Measurements from ENCODE around the gene DPP6. TPM values are rescaled to one million over a fixed set of nuclear protein-coding genes. Genes with fewer than 3 reads are reported as not detected.
"Not testable (repeated sequence)": the region's sequence is repeated elsewhere in the genome, so short reads cannot be mapped to it uniquely, and the experiment has no call there.

The DPP6 gene
- total and polyA plus RNA-seq, 2 experiments from 2014 or later, result 0.20 to 0.44 TPM

- H3K4me3 ChIP-seq; H3K27me3 ChIP-seq; H3K4me2 ChIP-seq; H3K36me3 ChIP-seq (replicated peaks; ENCODE audit: insufficient read depth, low read depth); H3K79me2 ChIP-seq; H3K9me2 ChIP-seq (replicated peaks; ENCODE audit: insufficient read depth); H3K9me3 ChIP-seq (ENCODE audit: low read depth); H3K4me1 ChIP-seq (ENCODE audit: insufficient read depth); H4K20me1 ChIP-seq (ENCODE audit: insufficient read depth, poor library complexity, severe bottlenecking); H2AFZ ChIP-seq; DNase-seq (ENCODE audit: low spot score); H3K27ac ChIP-seq: not testable (repeated sequence)
- 89% methylated on average over 3 of the region's 7 CpGs for WGBS (ENCODE audit: low lambda C conversion rate, missing lambda C conversion rate)
Measured at GRCh38 chr7:154133703-154134277, 81.6 kb downstream of the DPP6 start.

- H3K79me2 ChIP-seq; H3K27me3 ChIP-seq; H3K36me3 ChIP-seq (replicated peaks; ENCODE audit: insufficient read depth, low read depth); H3K27ac ChIP-seq; H3K9me2 ChIP-seq (replicated peaks; ENCODE audit: insufficient read depth); H3K9me3 ChIP-seq (ENCODE audit: low read depth); H3K4me2 ChIP-seq; H3K4me3 ChIP-seq; DNase-seq (ENCODE audit: low spot score); H3K4me1 ChIP-seq (ENCODE audit: insufficient read depth); H2AFZ ChIP-seq; H4K20me1 ChIP-seq (ENCODE audit: insufficient read depth, poor library complexity, severe bottlenecking): not testable (repeated sequence)
- WGBS (ENCODE audit: low lambda C conversion rate, missing lambda C conversion rate), result no CpG with 5 or more reads among the region's 1 CpG
Measured at GRCh38 chr7:154134698-154135097, 82.5 kb downstream of the DPP6 start.

- H3K4me3 ChIP-seq; H3K9me3 ChIP-seq (ENCODE audit: low read depth); H3K27me3 ChIP-seq; DNase-seq (ENCODE audit: low spot score); H3K4me1 ChIP-seq (ENCODE audit: insufficient read depth); H3K4me2 ChIP-seq; H3K27ac ChIP-seq; H3K79me2 ChIP-seq; H4K20me1 ChIP-seq (ENCODE audit: insufficient read depth, poor library complexity, severe bottlenecking); H3K36me3 ChIP-seq (replicated peaks; ENCODE audit: insufficient read depth, low read depth); H3K9me2 ChIP-seq (replicated peaks; ENCODE audit: insufficient read depth); H2AFZ ChIP-seq: not testable (repeated sequence)
Measured at GRCh38 chr7:154135646-154136045, 83.4 kb downstream of the DPP6 start.

GRCh38 chr7:154145922-154146706 is 93.9 kb downstream of the DPP6 start:
- DNase-seq (ENCODE audit: low spot score); H3K4me2 ChIP-seq; H4K20me1 ChIP-seq (ENCODE audit: insufficient read depth, poor library complexity, severe bottlenecking); H3K27me3 ChIP-seq; H3K9me3 ChIP-seq (ENCODE audit: low read depth); H3K27ac ChIP-seq; H3K36me3 ChIP-seq (replicated peaks; ENCODE audit: insufficient read depth, low read depth); H3K4me3 ChIP-seq; H2AFZ ChIP-seq; H3K4me1 ChIP-seq (ENCODE audit: insufficient read depth); H3K9me2 ChIP-seq (replicated peaks; ENCODE audit: insufficient read depth); H3K79me2 ChIP-seq: not testable (repeated sequence)
- WGBS (ENCODE audit: low lambda C conversion rate, missing lambda C conversion rate), result 87% methylated on average over 4 of the region's 9 CpGs

- not testable (repeated sequence) for H3K36me3 ChIP-seq (replicated peaks; ENCODE audit: insufficient read depth, low read depth); DNase-seq (ENCODE audit: low spot score); H4K20me1 ChIP-seq (ENCODE audit: insufficient read depth, poor library complexity, severe bottlenecking); H2AFZ ChIP-seq; H3K27ac ChIP-seq; H3K4me2 ChIP-seq; H3K79me2 ChIP-seq; H3K27me3 ChIP-seq; H3K4me1 ChIP-seq (ENCODE audit: insufficient read depth); H3K9me2 ChIP-seq (replicated peaks; ENCODE audit: insufficient read depth); H3K9me3 ChIP-seq (ENCODE audit: low read depth); H3K4me3 ChIP-seq
- WGBS (ENCODE audit: low lambda C conversion rate, missing lambda C conversion rate), result 76% methylated on average over 3 of the region's 8 CpGs
Measured at GRCh38 chr7:154146707-154147038, 94.5 kb downstream of the DPP6 start.

GRCh38 chr7:154148791-154149516 is 96.8 kb downstream of the DPP6 start:
- H3K4me3 ChIP-seq; H3K9me3 ChIP-seq (ENCODE audit: low read depth): not testable (repeated sequence)
- 88% methylated on average over 8 of the region's 10 CpGs for WGBS (ENCODE audit: low lambda C conversion rate, missing lambda C conversion rate)

GRCh38 chr7:154150656-154151055 is 98.5 kb downstream of the DPP6 start:
- H3K27me3 ChIP-seq; DNase-seq (ENCODE audit: low spot score); H3K9me2 ChIP-seq (replicated peaks; ENCODE audit: insufficient read depth); H2AFZ ChIP-seq; H3K4me3 ChIP-seq; H3K36me3 ChIP-seq (replicated peaks; ENCODE audit: insufficient read depth, low read depth); H3K79me2 ChIP-seq; H4K20me1 ChIP-seq (ENCODE audit: insufficient read depth, poor library complexity, severe bottlenecking); H3K4me2 ChIP-seq; H3K27ac ChIP-seq; H3K4me1 ChIP-seq (ENCODE audit: insufficient read depth); H3K9me3 ChIP-seq (ENCODE audit: low read depth): not testable (repeated sequence)
- WGBS (ENCODE audit: low lambda C conversion rate, missing lambda C conversion rate), result 89% methylated on average over 9 of the region's 9 CpGs

More at GRCh38 chr7:154148791-154149516, 96.8 kb downstream of the DPP6 start:
- not testable (repeated sequence) for H3K9me2 ChIP-seq (replicated peaks; ENCODE audit: insufficient read depth); H3K36me3 ChIP-seq (replicated peaks; ENCODE audit: insufficient read depth, low read depth); H3K4me1 ChIP-seq (ENCODE audit: insufficient read depth); H3K4me2 ChIP-seq; DNase-seq (ENCODE audit: low spot score); H3K27ac ChIP-seq; H3K27me3 ChIP-seq; H4K20me1 ChIP-seq (ENCODE audit: insufficient read depth, poor library complexity, severe bottlenecking); H3K79me2 ChIP-seq; H2AFZ ChIP-seq

- H3K4me3 ChIP-seq; H3K79me2 ChIP-seq; H4K20me1 ChIP-seq (ENCODE audit: insufficient read depth, poor library complexity, severe bottlenecking); H3K36me3 ChIP-seq (replicated peaks; ENCODE audit: insufficient read depth, low read depth); H3K27me3 ChIP-seq; H3K4me2 ChIP-seq; H2AFZ ChIP-seq; H3K9me2 ChIP-seq (replicated peaks; ENCODE audit: insufficient read depth); H3K27ac ChIP-seq; H3K9me3 ChIP-seq (ENCODE audit: low read depth); DNase-seq (ENCODE audit: low spot score); H3K4me1 ChIP-seq (ENCODE audit: insufficient read depth): not testable (repeated sequence)
- 88% methylated on average over 11 of the region's 11 CpGs for WGBS (ENCODE audit: low lambda C conversion rate, missing lambda C conversion rate)
Measured at GRCh38 chr7:154151306-154151705, 99.1 kb downstream of the DPP6 start.

GRCh38 chr7:154155928-154156327 is 103.7 kb downstream of the DPP6 start:
- H2AFZ ChIP-seq; H3K36me3 ChIP-seq (replicated peaks; ENCODE audit: insufficient read depth, low read depth); H3K27me3 ChIP-seq; H3K9me2 ChIP-seq (replicated peaks; ENCODE audit: insufficient read depth); H3K9me3 ChIP-seq (ENCODE audit: low read depth); H3K79me2 ChIP-seq; H3K4me3 ChIP-seq; H3K4me1 ChIP-seq (ENCODE audit: insufficient read depth); H4K20me1 ChIP-seq (ENCODE audit: insufficient read depth, poor library complexity, severe bottlenecking); DNase-seq (ENCODE audit: low spot score); H3K4me2 ChIP-seq; H3K27ac ChIP-seq: not testable (repeated sequence)
- 71% methylated on average over 2 of the region's 3 CpGs for WGBS (ENCODE audit: low lambda C conversion rate, missing lambda C conversion rate)
